CD4-positive, alpha-beta T cell treated with Interleukin-6 at 100 ng/mL for 8 hours (primary cell): ENCODE data around the gene TIGD2.

Experiments
- DNase-seq: peaks from one replicate; pipeline ENCODE4 v3.0.0-alpha.2; 2020; ENCODE audit warnings: mixed read lengths, low spot score

The TIGD2 gene

DNA sequence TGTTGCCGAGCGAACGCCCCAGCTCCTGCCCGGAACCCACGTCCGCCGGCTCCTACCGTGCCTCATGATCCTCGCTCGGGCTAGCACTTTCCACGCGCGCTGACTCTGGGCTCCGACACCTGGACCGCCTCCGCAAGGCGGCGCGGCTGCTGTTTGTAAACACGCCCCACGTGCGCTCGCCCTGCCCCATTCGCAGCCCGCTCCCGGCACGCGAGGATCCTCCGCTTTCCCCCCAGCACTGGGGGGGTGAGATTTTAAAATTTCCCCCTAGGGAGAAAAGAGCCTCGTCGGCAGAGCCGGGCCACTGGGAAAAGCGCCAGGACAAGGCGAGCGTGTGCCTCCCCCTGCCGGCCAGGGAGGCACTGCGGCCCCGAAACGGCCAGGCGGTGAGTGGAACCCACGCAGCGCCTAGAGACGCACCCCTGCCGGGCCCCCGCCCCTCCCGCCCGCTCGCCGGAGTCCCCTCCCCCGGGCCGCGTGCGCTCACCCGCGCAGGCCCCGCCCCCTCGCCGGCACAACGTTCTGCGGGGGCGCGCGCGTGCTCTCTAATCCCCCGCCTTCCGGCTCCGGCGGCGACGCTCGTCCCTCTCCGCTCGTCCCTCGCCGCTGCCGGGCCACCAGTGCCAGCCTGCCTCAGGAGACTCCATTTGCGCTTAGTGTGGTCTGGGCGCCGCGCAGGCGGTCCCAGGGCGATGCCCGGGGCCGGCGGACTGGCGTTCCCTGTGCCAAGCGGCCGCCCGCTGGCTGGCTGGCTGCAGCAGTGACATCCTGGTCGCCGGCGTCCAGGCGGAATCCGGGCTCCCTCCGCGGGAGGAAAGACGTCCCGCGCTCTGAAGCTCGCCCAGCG is at the start of gene TIGD2:
TSS of gene TIGD2 (plus strand) at position 548 of the 847 bp plus-strand sequence. CDS start 1,442 bp downstream, outside the sequence.
- peak; percentile 89 for DNase-seq

DNA sequence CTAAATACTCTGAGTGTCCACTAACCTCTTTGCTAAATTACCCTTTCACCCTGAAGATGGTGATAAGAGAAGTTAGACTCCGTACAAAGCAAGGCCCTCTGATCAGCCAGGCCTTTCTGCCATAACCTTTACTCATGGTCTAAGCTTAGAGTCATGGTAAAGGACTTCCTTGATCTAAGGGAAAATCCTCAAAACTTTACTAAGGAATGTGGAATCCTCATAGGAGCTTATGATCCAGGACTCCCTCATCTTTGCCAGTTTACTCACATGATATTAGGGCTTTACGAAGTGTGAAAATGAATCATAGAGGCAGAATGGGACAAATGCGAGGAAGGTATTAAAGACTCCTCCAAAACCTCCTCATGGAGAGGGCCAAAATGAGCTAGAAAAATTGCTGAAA is 46.5 kb upstream of the TIGD2 start:
- DNase-seq: no peak

DNA sequence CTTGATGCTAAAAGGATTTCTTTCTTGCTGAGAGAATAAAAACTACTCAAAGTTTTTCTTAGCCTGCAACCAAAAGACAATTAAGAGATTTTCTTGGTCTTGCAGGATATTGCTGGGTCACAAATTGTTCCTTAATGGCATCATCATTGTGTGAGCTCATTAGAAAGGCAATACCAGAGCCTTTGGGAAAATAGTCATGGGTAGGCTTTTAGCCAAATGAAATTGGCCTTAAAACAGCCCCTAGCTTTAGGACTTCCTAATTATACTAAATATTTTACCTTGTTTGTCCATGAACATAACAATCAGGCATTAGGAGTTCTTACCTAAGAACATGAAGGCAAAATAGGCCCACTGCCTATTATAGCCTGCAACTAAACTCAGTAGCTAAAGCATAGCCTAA is 43.9 kb upstream of the TIGD2 start:
- DNase-seq: no peak

DNA sequence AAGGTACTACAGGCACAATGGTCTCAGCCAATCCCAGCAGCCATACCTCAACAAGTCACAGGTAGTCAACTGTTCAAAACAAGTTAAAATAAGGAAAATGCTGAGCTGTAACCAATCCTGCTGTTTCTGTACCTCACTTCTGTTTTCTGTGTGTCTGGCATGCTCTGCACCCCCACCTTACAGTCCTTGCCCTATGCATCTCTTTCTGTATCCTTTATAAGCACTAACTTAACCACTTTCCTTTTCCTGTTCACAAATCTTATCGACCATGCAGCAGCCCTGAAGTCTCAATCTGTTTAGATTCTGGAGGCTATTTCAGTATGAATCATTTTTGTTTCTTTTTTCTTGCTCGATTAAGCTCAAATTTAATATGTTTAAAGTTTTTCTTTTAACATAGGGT is 41.9 kb upstream of the TIGD2 start:
- DNase-seq: no peak

DNA sequence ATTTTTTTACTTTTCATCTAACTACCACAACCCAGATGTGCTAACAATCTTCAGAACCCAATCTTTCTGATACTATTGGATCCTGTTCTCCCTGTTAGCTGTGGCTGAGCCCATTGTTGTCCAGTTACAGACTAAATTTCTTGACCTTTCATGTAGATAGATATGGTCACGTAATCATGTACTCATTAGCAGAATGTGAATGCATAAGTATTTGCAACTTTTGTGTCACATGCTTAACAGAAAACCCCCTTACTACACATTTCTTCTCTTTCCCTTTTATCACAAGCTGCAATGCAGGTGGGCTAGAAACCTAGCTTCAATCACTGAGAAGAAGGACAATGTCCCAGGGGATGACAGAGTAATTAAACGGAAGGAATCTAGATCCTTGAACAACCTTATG is 41.3 kb upstream of the TIGD2 start:
- no peak for DNase-seq

DNA sequence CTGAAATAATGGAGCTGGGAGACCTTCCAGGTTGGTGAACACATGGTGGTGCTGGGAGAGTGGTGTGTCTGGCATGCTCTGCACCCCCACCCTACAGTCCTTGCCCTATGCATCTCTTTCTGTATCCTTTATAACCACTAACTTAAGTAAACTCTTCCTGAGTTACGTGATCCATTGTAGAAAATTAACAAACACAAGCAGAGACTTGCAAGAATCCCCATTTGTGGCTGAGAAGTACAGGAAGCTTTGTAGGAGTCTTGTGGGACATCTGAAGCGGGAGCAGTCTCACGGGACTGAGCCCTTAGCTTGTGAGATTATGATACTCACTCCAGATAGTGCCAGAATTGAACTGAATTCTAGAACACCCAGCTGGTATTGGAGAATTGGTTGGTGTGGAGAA is 40.0 kb upstream of the TIGD2 start:
- DNase-seq: no peak

DNA sequence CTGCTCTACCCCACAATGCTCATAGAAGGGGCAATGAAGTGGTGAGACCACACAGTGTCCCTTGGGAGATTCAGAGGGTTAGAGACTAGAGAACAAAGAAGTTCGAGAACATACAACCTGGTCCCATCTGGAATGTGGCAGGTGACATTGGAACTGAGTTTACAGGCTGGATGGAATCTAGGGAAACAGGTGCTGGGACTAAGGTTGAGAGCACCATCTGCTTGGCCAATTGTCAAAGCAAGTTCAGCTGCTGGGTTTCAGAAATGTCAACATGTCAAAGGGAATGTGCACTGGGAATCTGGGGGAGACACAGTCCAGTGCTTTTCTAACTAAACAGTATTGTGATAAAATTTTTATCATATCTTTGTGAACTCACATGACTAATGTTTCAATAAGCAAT is 38.4 kb upstream of the TIGD2 start:
- no peak for DNase-seq

DNA sequence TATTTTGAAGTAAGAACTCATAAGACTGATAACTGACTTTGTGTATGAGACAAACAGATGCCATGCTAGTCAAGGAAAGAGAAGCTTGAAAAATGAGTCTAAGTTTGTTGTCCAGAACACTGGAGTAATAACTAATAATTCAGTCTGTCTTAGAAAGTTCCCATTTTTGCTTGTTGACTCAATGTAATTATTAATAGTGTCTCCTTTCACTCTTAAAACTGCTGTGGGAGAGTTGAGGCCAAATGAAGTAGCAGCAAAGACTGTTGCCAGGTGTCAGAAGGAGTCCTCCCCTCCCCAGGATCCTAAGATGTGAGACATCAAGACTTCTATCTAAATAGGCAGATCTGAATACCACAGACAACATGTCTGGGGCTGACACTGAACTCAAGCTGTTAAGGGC is 33.6 kb upstream of the TIGD2 start:
- no peak for DNase-seq

DNA sequence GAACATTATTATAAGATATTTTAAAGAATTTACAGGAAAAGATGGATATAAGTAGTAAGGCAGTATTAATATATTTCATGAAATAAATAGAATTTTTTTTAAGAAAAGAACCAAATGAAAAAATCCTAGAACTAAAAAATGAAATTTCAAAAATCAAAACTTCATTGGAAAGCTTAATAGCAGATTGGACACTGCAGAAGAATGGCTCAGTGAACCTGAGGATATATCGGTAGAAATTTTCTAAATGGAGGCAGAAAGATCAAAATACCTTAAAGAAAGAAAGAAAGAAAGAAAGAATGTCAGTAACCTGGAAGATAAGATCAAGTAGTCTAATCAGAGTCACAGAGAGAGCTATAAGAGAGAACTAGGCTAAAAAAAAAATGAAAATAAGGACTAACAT is 33.0 kb upstream of the TIGD2 start:
- no peak for DNase-seq

DNA sequence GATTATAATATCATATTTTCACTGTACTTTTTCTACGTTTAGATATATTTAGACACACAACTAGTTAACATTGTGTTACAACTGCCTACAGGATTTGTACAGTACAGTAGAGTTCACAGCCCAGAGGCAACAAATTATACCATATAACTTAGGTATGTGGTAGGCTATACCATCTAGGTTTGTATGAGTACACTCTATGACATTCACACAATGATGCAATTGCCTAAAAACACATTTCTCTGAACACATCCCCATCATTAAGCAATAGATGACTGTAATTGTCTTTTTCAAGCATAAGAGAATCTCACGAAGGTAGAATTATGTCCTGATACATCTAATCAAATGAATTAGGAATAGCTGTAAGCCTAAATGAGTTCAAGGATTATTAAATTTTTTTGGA is 12.3 kb upstream of the TIGD2 start:
- DNase-seq: no peak

DNA sequence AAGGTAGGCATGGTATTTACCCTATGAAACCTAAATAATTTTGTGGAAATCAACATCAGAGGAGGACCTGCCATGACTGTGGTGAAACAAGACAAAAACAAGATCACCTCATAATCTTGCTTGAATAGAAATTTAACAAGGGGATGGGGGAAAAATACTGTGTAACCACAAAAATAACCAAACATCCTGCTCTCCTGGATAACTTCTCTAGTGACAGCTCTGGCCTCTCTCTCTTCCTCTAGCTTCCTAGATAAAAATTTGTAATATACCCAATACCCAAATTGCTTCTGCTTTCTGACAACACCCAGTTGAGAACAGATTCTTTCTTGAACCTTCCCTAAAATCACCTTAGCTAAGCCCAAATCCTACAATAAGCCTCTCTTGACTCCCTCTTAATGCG is 11.9 kb upstream of the TIGD2 start:
- DNase-seq: no peak

DNA sequence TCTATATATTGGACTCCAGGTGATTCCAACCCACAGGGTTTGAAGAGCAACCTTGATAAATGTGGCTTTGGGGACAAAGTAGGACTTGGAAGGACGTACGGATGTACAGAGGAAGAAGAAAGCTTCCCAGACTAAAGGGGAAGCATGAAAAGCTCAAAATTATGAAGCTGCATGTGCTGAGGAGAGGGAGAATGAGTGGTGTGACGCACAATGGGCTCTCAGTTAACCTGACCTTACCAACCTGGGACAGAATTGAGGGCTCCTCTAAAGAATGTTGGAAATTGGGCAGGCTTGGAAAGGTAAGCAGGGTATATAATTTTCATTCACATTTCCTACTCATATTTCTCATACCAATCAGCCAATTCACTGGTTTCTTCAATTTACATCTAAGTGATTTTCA is 10.5 kb upstream of the TIGD2 start:
- no peak for DNase-seq

DNA sequence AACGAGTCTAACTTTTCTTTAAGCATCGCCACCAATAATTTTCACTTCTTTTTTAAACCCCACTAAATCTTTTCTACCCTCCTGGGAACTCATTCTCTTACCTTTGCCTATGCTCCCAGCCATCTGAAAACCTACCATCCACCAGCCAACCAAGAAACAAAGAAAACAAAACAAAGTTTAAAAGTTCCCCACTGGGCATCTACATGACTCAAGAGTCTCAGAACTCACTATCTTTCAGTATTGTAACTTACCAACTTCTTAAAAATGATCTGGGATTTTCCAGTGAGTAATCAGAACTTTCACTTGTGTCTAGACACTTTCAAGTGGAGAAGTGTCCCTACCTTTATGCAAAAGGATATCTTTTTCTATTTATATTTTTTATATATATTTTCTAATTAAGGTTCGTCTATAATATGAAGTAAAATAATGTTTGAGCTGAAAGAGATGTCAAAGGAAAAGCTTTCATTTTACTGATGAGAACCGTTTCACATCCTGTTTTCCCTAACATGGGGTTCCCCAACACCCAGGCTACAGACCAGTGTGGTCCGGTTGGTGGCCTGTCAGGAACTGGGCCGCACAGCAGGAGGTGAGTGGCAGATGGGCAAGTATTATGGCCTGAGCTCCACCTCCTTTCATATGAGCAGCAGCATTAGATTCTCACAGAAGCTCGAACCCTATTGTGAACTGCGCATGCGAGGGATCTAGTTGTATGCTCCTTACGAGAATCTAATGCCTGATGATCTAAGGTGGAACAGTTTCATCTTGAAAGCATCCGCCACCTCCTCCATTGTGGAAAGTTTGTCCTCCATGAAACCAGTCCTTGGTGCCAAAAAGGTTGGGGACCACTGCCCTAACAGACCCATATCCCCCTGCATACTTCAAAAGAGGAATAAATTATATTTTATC is 9.8 kb upstream of the TIGD2 start:
- no peak for DNase-seq

DNA sequence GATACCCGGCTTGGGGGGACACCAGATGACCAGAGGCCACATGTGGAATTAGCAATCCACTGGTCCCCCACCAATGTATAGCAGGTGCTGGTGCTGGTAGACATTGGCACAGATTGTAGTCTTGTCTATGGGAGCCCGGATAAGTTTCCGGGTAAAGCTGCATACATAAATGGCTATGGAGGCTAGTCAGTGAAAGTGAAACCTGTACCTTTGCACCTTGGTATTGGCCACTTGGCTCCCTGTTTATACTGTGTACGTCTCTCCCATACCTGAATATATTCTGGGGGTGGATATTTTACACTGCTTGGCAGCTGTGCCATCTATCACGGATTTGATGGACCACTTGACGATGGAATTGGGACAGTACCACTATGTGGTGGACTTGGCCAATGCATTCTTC is 5.6 kb upstream of the TIGD2 start:
- DNase-seq: no peak

DNA sequence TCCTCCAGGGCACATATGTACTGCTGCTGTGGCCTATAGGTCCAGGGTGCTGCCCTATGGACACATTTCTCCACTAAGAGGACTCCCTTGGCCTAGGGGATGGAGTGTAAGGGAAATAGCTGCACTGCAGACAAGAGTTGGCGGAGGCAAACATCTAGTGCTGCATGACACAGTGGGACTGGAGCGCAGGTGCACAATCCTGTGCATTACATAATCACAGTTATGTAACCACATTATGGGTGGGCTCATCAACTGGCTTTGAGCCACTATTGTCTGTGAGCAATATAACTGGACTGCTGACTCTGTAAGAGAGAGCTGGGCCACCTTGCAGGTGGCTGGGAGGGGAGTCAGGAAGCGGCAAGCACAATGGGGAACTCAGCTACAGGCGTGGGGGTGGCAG is 3.2 kb upstream of the TIGD2 start:
- no peak for DNase-seq

DNA sequence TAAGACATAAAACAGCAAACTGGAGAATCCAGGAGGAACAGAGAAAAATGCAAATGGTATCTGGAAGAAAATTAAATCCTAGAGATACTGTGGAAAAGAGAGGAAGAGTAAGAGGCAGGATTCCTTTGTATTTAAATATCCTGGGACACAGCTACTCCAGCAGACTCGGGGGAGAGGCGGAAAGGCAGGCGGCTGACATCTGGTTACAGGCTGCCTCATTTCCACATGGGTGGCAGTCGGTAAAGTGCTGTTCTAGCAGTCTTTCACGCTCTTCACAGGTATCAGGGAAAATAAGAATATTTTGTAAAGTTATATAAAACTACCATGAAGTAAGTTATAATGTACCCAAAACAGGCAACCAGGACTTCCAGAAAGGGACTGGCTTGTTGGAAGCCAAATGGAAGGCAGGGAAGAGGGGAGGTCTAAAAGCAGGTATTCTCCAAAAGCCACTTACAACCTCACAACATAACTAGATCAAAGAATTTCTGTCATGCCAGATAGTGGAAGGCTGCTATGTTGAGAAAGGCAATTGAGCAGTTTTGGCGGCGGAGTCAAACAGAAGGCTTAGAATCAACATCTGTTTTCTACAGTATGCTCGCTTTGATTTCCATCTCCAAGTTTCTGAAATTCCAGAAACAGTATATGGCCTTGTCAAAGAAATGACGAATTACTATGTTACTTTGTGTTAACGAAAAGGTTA is 1.3 kb upstream of the TIGD2 start:
- DNase-seq: no peak

DNA sequence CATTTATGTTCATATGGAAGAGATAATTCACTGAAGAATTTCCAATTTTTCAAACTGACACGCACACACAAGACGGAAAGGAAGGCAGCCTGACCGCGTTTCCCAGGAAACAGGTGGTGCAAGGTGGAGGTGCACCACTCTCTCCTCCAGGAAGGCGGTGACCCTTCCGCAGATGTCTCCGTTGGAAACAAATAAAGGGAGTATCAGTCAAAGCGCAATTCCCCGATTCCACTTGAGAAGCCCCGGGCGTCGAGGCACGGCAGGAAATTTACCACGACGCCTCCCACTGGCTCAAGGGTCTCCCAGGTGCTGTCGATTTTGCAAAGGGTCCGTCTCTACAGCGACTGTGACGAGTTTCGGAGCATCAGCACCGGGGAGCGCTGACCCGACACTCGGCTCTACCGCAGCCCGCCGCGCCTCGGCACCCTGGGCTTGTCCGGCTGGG is 770 bp upstream of the TIGD2 start:
- no peak for DNase-seq

DNA sequence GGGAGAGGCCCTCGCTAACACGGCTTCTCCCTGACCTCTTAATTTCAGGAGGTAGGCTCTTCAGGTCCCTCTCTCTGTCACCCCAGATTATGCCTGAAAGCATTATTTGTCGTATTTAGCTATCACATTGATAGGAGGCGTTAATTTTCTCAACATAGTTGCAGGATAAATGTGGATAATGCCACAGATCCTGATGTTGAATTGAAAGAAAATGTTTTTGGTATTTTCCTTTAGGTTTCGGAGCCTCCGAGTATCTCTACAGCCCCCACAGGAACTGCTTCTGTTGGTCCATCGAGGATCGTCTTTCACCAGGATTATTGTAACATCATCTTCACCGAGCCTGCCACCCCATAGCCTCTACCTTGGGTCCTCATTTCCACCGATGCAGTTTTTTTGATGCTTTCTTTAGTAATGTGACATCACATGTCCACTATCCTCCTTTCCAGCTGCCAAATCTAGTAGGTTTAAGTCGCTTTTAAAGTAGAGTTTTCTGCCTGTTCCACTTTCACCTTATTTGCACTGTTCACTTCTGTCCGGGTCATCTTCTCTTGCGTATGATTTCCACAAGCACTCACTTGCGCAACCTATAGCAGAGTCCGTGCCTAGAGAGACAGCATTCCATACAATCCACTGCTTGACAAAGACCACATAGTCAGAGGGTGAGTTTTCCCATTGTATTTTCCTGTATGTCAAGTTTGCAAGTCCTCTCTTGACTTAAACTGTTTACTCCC is 665 bp downstream of the TIGD2 start:
- no peak for DNase-seq

DNA sequence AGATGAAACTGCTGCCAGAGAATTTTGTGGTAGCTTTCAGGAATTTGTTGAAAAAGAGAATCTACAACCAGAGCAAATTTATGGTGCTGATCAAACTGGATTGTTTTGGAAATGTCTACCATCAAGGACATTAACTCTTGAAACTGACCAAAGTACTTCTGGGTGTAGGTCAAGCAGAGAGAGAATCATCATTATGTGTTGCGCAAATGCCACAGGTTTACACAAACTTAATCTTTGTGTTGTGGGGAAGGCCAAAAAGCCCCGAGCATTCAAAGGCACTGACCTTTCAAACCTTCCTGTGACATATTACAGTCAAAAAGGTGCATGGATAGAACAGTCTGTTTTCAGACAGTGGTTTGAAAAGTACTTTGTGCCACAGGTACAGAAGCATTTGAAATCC is 2.1 kb downstream of the TIGD2 start:
- no peak for DNase-seq

DNA sequence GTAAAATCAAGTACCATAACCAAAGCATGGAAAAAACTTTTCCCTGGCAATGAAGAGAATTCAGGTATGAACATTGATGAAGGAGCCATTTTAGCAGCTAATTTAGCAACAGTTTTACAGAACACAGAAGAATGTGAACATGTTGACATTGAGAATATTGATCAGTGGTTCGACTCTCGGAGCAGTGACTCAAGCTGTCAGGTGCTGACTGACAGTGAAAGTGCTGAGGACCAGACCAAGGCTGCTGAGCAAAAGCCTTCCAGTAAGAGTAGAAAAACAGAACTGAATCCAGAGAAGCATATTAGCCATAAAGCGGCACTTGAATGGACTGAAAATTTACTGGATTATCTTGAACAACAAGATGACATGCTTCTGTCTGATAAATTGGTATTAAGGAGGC is 2.8 kb downstream of the TIGD2 start:
- no peak for DNase-seq

DNA sequence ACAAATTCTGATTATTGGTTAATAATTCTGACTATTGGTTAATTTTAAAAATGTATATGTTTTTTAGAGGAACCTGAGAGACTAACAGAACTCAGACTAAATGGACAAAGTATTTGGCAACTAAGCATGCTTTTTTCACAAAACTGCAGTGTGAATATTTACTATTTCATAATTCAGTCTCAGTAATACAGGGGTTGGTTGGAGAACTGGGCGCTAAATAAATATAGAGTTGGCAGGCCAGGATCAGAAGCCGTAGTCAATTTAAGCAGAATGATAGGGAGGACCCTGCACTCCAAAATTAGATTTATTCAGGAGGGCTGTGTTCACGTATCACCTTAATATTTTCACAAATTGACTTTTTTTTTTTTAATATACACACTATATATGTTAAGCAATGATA is 5.8 kb downstream of the TIGD2 start:
- DNase-seq: no peak

DNA sequence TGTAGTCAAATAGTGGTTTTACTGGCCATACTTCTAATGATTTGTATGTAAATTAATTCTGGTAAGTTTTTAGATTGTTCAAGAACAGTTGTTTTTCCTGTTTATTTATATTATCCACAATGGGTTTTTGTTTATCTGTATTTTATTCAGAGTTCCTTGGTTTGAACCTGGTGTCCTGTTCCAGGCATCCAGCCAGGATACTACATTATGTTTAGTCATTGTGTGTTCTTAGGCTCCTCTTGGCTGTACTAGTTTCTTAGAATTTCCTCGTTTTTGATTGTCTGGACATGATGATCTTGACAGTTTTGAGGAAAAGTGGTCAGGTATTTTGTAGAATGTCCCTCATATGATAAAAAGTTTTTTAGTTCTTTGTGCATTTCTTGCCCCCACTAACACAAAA is 7.8 kb downstream of the TIGD2 start:
- DNase-seq: no peak
